Activated CD4-positive, alpha-beta T cell treated with anti-CD3 and anti-CD28 coated beads, Interleukin-2, amount 50 U/mL, for 4 hours (primary cell): ENCODE results near the gene MAML2.

ENCODE experiments used
- DNase-seq, 2 experiments: peaks; one replicate each; pipeline ENCODE4 v3.0.0-alpha.2; 2020

The MAML2 gene

DNA sequence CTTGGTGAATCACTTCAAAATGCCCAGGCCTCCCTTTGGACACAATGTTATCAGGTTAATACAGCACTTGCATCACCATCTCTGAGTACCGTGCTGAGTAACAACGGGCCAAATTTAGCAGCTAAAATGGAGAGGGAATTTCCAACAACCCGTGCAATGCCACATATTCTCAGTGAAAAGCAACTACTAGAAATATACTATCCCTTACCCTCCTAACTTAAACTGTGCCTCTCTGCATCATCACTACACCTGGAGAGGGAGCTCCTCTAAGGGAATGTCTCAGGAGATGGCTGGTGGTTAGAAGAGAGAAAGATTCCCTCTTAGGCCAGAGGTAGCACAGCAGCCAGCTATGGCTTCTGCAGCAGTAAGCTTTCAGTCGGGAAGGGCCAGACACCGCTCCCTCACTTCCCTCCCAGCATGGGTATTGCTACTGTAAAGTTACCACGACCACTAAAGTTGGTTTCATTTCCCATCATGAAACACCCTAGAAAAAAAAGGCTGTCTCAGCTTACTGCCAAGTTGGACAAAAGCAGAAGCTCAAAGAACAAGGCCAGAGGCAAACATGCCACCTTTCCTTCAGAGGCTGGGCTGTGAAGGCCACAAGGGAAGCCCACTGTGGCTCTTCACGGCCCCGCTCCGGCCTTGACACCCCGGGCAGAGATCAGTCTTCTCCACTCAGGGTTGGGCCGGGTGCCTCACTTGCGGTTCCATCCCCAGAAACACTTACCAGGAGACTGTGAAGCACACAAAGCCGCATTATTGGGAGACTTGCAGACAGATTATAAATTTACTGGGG is 3.9 kb downstream of the MAML2 start:
- DNase-seq, result peak in 1 of 2 experiments; percentile 22

- DNase-seq, result no peak
These were observed 5.2 kb downstream of the MAML2 start for GRCh38 chr11:96337541-96338431.

DNA sequence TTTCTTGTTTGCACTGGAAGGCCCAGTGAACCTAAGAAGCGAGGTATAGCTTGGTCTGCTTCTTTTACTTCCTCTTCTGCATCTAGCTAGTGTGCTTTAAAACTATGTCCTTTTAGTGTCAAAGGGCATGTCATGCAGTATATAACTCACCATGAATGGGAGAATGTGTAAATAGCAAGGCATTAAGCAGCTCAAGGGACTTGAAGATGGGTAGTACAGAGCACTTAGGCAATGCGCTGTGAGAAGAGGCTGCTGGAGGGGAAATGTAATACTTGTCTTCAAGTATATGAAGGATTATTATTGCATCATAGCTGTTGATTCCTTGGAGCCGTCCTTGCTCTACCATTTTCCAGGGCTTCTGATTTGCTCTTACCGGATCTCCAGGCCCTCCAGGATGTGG is 7.6 kb downstream of the MAML2 start:
- no peak for DNase-seq

DNA sequence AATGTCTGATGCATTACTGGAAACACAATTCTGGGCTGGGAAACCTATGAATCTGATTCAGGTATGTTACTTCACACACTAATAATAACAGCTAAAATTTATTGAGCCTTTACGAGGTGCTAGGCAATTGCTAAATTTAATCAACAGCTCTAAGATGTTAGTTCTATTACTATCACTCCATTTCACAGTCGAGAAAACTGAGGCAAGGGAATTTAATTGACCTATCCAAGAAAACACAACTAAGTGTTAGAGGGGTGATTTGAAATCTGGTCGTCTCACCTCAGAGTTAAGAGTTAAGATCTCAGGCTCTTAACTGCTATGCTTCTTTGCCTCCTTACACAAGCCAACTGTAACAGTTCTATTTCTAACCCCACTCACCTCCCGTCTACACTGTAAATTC is 8.8 kb downstream of the MAML2 start:
- DNase-seq, result no peak

DNA sequence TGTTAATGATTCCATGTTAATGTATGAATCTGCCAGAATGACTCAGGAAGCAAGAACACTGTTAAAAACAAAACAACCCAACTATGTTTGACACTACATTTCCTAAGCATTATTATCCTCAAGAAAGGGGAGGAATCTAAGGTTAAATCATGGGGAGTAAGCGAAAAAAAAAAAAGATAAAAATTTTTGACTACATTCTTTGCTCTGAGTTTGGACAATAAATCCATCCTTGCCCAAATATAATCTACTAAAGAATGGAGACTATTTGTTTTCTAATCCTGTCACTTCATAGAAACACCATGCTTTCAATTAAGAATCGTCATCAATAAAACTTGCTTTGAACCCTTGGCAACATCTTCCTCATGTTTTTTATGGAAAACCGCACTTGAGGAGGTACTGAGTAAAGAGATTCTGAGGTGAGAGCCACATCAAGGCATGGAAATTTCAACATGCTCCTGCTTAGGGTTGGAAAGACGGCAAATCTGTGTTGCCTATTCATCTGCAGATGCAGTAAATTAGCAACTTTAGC is 9.7 kb downstream of the MAML2 start:
- no peak for DNase-seq

DNA sequence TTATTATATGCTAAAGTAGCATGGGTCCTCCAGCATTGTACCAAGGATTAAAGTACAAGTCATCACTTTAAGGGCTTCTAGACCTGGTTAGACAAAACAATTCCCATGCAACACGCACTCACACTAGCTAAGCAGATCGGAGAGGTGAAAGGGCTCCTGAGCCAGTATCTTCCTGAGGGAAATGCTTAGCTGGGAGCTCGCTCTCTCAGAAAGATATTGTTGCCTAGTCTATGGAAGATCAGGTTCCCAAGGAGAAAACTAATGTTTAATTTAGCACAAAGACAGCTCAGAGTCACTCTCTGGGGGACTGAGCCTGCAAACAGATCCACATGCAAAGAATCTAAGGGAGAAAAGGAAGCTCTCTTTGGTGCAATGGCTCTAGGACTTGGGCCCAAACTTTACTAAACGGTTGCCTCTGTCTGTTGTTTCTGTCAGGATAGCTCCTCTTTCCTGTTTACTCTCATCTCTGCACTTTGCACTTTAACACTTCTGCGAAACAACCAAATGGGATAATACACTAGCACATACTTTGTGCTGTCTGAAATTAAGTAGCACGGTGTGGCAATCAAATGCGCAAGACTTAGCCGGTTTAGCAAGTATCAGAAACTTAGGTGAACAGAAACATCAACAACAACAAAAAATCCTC is 10.7 kb downstream of the MAML2 start:
- DNase-seq, result no peak

GRCh38 chr11:96331699-96332116 is 11.3 kb downstream of the MAML2 start:
- DNase-seq, result no peak

DNA sequence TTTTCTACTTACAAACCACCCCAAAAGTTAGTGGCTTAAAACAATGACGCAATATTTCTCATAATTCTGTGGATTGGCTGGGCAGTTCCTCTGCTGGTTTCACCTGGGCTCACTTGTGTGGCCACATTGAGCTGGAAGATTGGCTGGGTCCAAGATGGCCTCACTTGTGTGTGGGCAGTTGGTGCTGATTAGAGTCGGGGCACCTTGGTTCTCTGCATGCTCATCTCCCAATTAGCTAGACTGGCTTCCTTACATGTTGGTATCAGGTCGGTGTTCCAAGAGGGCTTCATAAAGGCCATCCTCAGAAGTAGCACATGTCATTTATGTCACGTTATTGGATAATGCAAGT is 12.5 kb downstream of the MAML2 start:
- DNase-seq, result no peak

DNA sequence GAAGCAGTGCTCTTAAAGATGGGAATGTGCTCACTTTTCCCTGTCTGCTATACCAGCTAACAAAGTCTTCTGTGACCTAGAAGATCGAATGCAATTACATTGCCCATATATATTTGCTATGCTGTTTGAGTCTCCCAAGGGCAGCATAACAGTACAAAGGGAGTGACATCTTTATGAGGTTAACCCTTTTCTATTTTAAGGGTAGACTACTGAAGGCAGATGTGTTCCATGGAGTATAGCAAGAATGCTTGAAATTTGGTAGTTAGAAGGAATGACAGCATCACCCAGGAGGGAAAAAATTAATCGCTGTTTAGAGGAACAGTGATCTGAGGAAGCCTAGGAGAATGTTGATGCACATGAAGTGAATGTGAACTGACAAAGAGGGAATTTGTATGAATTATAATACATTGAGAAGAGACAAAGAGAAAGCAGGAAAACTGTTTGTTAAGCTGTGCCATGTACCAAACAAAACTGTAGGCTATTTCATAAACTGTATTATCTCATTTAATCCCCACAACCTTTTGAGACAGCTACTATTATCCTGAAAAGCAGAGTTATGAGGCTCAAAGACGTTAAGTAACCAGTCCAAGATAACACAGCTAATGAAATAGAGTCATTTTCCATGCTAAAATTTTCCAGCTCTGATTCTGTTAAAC is 13.0 kb downstream of the MAML2 start:
- DNase-seq, result no peak

- DNase-seq, result no peak
These were observed 13.6 kb downstream of the MAML2 start for GRCh38 chr11:96329419-96329818.

DNA sequence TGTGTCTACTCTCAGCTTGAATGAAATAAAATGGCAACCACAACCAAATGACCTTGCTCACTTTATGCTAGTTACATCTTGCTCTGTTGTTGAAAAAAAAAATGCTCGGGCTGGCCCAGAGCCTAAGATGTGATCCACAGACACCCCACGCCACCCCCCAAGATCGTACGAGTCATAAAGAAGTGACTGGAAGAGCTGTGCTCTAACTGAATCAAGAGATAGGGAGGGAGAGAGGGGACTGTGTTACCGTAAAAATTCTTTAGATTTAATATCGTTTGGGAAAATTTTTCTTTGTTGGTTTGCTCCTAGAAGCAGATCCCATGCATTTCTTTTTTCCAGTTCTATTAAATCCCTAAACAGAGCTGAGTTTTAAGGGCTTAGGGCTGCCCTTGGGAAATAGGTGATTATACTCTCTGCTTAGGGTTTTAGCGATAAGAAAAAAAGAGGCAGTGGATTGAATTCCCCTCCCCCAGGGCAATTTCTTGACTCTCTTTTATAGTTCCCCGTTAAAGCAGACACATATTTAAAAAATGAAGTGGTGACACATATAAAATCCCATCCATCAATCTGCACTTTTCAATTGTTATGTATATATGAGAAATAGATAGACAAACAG is 14.5 kb downstream of the MAML2 start:
- DNase-seq, result no peak

DNA sequence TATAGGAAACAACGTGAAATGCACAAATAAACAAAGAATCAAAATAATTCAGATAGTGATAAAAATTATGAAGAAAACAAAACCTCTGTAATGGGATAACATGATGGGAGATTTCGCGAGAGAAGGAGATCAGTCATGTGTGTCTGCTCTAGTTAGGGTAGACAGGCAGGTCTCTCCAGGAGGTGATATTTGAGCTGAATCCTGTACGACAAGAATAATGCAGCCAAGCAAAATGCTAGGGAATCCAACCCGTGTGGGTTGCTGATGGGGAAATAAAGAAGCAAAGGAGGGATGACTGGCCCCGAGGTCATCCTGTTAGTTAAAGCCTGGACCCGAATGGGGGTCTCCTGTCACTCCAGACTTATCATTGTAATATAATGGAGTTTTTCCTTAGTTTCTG is 16.0 kb downstream of the MAML2 start:
- no peak for DNase-seq

GRCh38 chr11:96324912-96325311 is 18.1 kb downstream of the MAML2 start:
- no peak for DNase-seq

DNA sequence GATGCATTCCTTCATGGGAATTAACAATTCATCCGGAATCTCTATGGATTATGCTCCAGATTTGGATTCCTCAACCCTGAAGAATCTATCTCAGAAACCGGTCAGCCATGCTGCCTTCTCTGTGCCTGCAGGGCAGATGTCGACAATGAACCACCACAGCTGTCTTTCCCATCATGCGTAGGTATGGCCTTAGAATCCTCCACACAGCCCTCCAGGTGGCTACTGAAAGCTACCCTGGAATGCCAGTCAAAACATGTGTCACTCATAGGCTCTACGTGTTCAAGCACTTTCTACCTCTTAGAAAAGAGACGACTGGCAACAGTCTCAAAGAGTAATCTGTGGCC is 19.4 kb downstream of the MAML2 start:
- DNase-seq, result no peak

GRCh38 chr11:96322775-96323641 is 20.0 kb downstream of the MAML2 start:
- DNase-seq, result no peak

GRCh38 chr11:96321091-96321490 is 21.9 kb downstream of the MAML2 start:
- DNase-seq, result no peak

GRCh38 chr11:96319898-96320656 is 22.9 kb downstream of the MAML2 start:
- no peak for DNase-seq

DNA sequence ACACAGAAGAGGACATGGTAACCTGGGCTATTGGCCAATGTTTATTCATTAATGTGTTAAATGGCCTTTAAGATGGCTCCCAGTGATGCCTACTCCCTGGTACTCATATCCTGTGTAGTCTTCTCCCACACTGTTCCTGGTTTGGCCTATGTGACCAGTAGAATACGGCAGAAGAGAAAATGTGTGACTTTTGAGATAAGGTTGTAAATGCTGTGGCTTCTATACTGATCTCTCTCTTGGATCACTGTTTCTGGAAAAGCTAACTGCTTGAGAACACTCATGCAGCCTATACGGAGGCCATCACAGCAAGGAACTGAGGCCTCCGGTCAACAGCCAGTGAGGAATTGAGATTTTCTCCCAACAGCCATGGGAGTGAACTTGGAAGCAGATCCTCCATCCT is 24.1 kb downstream of the MAML2 start:
- no peak for DNase-seq

DNA sequence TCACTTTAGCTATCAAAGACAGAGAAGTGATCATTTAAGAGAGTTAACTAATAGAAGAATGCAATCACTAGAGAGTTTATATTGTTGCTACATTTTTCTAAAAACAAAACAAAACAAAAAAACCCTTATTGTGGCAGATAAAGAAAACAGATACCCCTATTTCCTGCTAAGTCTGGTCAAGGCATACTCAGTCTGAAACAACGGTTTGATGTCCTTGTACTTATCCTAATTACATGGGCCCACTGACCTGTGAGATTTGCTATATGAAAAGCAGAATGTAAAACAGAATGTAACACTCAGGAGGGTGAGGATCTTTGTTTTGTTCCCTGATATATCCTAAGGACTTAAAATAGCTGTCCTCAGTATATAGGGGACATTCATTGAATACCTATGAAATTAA is 24.6 kb downstream of the MAML2 start:
- no peak for DNase-seq

GRCh38 chr11:96317985-96318384 is 25.0 kb downstream of the MAML2 start:
- no peak for DNase-seq

- no peak for DNase-seq
These were observed 25.4 kb downstream of the MAML2 start for GRCh38 chr11:96317571-96317970.
